ENCODE measurements around the gene GRIN1.

DNA sequence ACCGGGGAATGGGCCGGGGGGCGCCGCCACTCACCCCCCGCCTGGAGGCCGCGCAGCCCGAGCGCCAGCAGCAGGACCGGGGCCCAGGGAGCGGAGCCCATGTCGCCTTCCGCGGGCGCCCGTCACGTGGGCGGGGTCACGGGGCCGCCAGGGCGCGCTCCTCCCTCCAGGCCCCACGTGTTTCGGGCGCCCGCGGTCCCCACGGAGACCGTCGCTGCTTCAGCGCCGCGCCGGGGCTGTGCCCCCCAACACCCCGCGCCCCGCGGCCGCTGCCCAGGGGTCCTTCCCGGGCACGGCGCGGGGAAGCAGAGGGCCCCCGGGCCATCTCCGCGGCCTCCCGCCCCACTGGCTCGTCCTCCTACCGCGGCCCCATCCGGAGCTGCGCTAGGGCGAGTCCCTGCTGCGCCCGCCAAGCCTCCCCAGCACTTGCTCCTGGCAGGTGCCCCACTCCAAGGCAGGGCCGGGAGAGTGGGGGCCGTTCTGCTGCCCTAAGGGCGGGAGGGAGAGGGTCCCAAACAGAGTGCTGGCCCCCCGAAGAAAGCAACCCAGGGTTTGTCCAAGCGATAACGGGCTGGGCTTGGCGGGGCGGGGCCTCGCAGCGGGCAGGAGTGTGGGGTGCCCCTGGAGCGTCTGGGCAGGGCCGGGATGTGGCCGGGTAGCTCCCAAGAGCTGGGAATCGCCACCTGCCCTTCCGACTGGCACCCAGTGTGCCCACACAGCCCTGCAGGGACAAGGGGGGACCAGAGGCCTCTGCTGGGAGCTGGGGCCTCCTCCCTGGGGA is 24.2 kb upstream of the GRIN1 start, which contains the start of gene DPP7:
- TF ChIP-seq, protein P1, sequence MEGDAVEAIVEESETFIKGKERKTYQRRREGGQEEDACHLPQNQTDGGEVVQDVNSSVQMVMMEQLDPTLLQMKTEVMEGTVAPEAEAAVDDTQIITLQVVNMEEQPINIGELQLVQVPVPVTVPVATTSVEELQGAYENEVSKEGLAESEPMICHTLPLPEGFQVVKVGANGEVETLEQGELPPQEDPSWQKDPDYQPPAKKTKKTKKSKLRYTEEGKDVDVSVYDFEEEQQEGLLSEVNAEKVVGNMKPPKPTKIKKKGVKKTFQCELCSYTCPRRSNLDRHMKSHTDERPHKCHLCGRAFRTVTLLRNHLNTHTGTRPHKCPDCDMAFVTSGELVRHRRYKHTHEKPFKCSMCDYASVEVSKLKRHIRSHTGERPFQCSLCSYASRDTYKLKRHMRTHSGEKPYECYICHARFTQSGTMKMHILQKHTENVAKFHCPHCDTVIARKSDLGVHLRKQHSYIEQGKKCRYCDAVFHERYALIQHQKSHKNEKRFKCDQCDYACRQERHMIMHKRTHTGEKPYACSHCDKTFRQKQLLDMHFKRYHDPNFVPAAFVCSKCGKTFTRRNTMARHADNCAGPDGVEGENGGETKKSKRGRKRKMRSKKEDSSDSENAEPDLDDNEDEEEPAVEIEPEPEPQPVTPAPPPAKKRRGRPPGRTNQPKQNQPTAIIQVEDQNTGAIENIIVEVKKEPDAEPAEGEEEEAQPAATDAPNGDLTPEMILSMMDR (tag by site-specific recombination; IDR thresholded peaks at IDR 0.05), result no peak
- TF ChIP-seq, protein P2, sequence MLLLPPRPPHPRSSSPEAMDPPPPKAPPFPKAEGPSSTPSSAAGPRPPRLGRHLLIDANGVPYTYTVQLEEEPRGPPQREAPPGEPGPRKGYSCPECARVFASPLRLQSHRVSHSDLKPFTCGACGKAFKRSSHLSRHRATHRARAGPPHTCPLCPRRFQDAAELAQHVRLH (tag by site-specific recombination; IDR thresholded peaks at IDR 0.05), result no peak
- TF ChIP-seq ZNF660 (tag by site-specific recombination; IDR thresholded peaks at IDR 0.05) (no peak), ZNF274 (IDR thresholded peaks at IDR 0.05; ENCODE audit: low read length) (no peak), ZNF274 (tag by site-specific recombination; IDR thresholded peaks at IDR 0.05; ENCODE audit: borderline replicate concordance) (no peak), BCL11A (tag by site-specific recombination; IDR thresholded peaks at IDR 0.05; ENCODE audit: low read depth) (no peak), PRDM1 (tag by site-specific recombination; IDR thresholded peaks at IDR 0.05) (no peak)
- TF ChIP-seq, protein P3, sequence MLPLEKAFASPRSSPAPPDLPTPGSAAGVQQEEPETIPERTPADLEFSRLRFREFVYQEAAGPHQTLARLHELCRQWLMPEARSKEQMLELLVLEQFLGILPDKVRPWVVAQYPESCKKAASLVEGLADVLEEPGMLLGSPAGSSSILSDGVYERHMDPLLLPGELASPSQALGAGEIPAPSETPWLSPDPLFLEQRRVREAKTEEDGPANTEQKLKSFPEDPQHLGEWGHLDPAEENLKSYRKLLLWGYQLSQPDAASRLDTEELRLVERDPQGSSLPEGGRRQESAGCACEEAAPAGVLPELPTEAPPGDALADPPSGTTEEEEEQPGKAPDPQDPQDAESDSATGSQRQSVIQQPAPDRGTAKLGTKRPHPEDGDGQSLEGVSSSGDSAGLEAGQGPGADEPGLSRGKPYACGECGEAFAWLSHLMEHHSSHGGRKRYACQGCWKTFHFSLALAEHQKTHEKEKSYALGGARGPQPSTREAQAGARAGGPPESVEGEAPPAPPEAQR (tag by site-specific recombination; IDR thresholded peaks at IDR 0.05), result no peak

Measured in HEK293 (cell line).